Measurements from ENCODE around the gene ASB15. TPM values are rescaled to one million over a fixed set of nuclear protein-coding genes. Genes with fewer than 3 reads are reported as not detected.

Gene ASB15
- total and polyA plus RNA-seq, 8 donors, result not detected

DNA sequence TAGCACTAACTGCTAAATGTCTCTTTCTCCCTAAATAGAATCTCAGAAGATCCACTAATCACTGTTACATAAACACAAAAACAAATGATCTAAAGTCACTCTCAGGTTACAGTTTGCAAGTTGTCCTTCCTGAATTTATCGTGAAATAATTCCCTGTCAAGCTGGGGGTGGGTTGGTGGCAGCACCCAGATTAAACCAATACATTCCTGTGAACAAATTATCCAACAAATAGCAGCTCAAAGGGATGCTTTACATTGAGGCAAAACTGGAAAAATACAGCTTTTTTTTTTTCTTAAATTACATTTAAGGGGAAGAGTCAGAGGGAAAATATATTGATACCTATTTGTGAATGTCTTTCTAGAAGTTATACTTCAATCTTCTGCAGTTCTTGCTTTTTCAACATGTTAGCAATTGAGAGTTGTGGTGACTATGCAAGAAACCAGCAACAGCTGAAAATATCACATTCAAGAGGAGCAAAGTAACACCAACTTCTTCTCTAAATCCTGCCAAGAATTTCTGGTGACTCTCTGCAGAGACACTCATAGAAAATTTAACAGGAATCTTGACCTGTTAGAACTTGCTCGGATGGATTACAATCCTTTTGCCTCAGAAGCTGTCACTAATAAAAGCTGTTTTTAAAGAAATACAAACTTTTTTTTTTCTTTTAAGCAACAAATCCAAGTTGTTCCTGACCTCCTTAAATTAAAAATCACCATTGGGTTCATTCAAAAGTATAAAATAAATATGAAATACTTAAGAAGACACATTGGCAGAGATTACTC lies 73.0 kb downstream of the ASB15 start:
- Histone ChIP-seq H3K36me3 (no peaks in the 10 kb centered on the region), H3K4me1 (peaks cover 0 to 6% of the 10 kb centered on the region in 2 donors), H3K4me3 (no peak overlapping the region), H3K27me3 (no peaks in the 10 kb centered on the region), H3K9me3 (no peaks in the 10 kb centered on the region), H3K27ac (no peak overlapping the region)
- ATAC-seq (peak; percentile 43), DNase-seq (peak in 2 of 4 donors; percentile 10 to 13)
- intact Hi-C loops (cut with DNase I), result no loop called here
- no peak for TF ChIP-seq CTCF (IDR thresholded peaks at IDR 0.05)

- Histone ChIP-seq H3K36me3 (no peaks in the 10 kb centered on the region), H3K9me3 (no peaks in the 10 kb centered on the region), H3K27me3 (no peaks in the 10 kb centered on the region), H3K4me1 (peaks cover 0 to 6% of the 10 kb centered on the region in 2 donors), H3K27ac (no peak overlapping the region), H3K4me3 (no peak overlapping the region)
- ATAC-seq, result peak; percentile 53
- intact Hi-C loops (cut with DNase I), result no loop called here
- DNase-seq, result peak in 1 of 4 donors; percentile 10
- TF ChIP-seq CTCF (IDR thresholded peaks at IDR 0.05), result no peak
Observed at GRCh38 chr7:123675181-123675473, 73.5 kb downstream of the ASB15 start.

- no peak for TF ChIP-seq CTCF (IDR thresholded peaks at IDR 0.05)
Observed at GRCh38 chr7:123677061-123677715, 75.6 kb downstream of the ASB15 start.

GRCh38 chr7:123679614-123680013 lies 78.0 kb downstream of the ASB15 start:
- DNase-seq (no peak), ATAC-seq (no peak)
- H3K27ac ChIP-seq, result no peak overlapping the region
- intact Hi-C loops (cut with DNase I), result loop anchor here in 1 of 2 donors (10.0 kb wide), 1 partner anchor 185 kb away; no protein-coding TSS in a partner anchor
- H3K4me3 ChIP-seq, result no peak overlapping the region
- H3K9me3 ChIP-seq, result no peaks in the 10 kb centered on the region
- no peak for TF ChIP-seq CTCF (IDR thresholded peaks at IDR 0.05)
- peaks cover 0 to 20% of the 10 kb centered on the region in 2 donors for H3K36me3 ChIP-seq
- peaks cover 0 to 11% of the 10 kb centered on the region in 2 donors for H3K4me1 ChIP-seq
- no peaks in the 10 kb centered on the region for H3K27me3 ChIP-seq

More at GRCh38 chr7:123677061-123677715, 75.6 kb downstream of the ASB15 start:
- no peaks in the 10 kb centered on the region for H3K9me3 ChIP-seq
- H3K27ac ChIP-seq, result no peak overlapping the region
- ATAC-seq (no peak), DNase-seq (no peak)
- peaks cover 0 to 14% of the 10 kb centered on the region in 2 donors for H3K36me3 ChIP-seq
- no peaks in the 10 kb centered on the region for H3K27me3 ChIP-seq
- intact Hi-C loops (cut with DNase I), result no loop called here
- H3K4me3 ChIP-seq, result no peak overlapping the region
- H3K4me1 ChIP-seq, result peaks cover 0 to 11% of the 10 kb centered on the region in 2 donors

- DNase-seq, result no peak
- Histone ChIP-seq H3K27ac (no peak overlapping the region), H3K4me3 (no peak overlapping the region), H3K36me3 (peaks cover 0 to 20% of the 10 kb centered on the region in 2 donors), H3K27me3 (no peaks in the 10 kb centered on the region), H3K4me1 (peaks cover 0 to 6% of the 10 kb centered on the region in 2 donors), H3K9me3 (no peaks in the 10 kb centered on the region)
- intact Hi-C loops (cut with DNase I), result loop anchor here in 1 of 2 donors (10.0 kb wide), 1 partner anchor 184 kb away; no protein-coding TSS in a partner anchor
- no peak for TF ChIP-seq CTCF (IDR thresholded peaks at IDR 0.05)
- ATAC-seq, result no peak
Observed at GRCh38 chr7:123680580-123680979, 79.0 kb downstream of the ASB15 start.

Measured in left lung (tissue), 10 donors.